SK-N-MC (cell line): ENCODE measurements around the gene NPLOC4.
"Not testable (repeated sequence)": the region's sequence is repeated elsewhere in the genome, so short reads cannot be mapped to it uniquely, and the experiment has no call there.

Source experiments
- DNase-seq: peaks from one replicate; pipeline ENCODE4 v3.0.0-alpha.2; 2011; ENCODE audit warnings: low read depth, low spot score
- H3K27ac ChIP-seq: fragments of 200-600 bp; sonication (generic); 2 replicates; pipeline ENCODE4 v1.5.1; 2016; ENCODE audit warnings: mixed run types
- H3K36me3 ChIP-seq: fragments of 200-600 bp; sonication (generic); 2 replicates; pipeline ENCODE4 v1.6.1; 2017; ENCODE audit warnings: antibody characterized with exemption, low read length, mixed read lengths; ENCODE audit not compliant: insufficient read depth
- H3K4me3 ChIP-seq: fragments of 200-600 bp; sonication (generic); 2 replicates; pipeline ENCODE4 v1.5.1; 2016
- H3K9ac ChIP-seq: fragments of 200-600 bp; sonication (generic); 2 replicates; pipeline ENCODE4 v1.8.0; 2017; ENCODE audit warnings: mixed run types, mixed read lengths; ENCODE audit not compliant: insufficient read length
- H3K9me3 ChIP-seq: fragments of 200-600 bp; sonication (generic); 2 replicates; pipeline ENCODE4 v1.6.1; 2017; ENCODE audit warnings: low read depth, mild to moderate bottlenecking, antibody characterized with exemption, low read length, moderate library complexity, mixed read lengths
- EZH2 ChIP-seq: fragments of 200-600 bp; sonication (generic); IDR thresholded peaks from one replicate; pipeline ENCODE4 v1.6.1; 2017; ENCODE audit warnings: antibody characterized with exemption
- FOXP2 ChIP-seq: optimal IDR thresholded peaks from 2 replicates; pipeline ENCODE3; 2011; ENCODE audit warnings: mild to moderate bottlenecking, moderate library complexity; ENCODE audit not compliant: insufficient read depth; ENCODE audit errors: extremely low read length, control extremely low read depth
- POLR2AphosphoS5 ChIP-seq: IDR thresholded peaks from 2 replicates; pipeline ENCODE4 v1.6.1; 2012; ENCODE audit warnings: mild to moderate bottlenecking, low read depth, low read length, borderline replicate concordance

The NPLOC4 gene

GRCh38 chr17:81589612-81590011 is 47.3 kb downstream of the NPLOC4 start:
- no peak for DNase-seq
- TF ChIP-seq FOXP2 = no peak
- no peak for TF ChIP-seq POLR2AphosphoS5
- no peak for TF ChIP-seq EZH2
- Histone ChIP-seq H3K36me3 (peaks cover 82% of the 10 kb centered on the region), H3K9me3 (no peaks in the 10 kb centered on the region), H3K4me3 (no peak overlapping the region), H3K9ac (no peak overlapping the region), H3K27ac (no peak overlapping the region)

GRCh38 chr17:81586096-81586495 is 50.8 kb downstream of the NPLOC4 start:
- TF ChIP-seq FOXP2 (no peak), EZH2 (no peak), POLR2AphosphoS5 (no peak)
- Histone ChIP-seq H3K9me3 (no peaks in the 10 kb centered on the region), H3K9ac (no peak overlapping the region), H3K27ac (no peak overlapping the region), H3K4me3 (no peak overlapping the region), H3K36me3 (peaks cover 88% of the 10 kb centered on the region)
- DNase-seq = no peak

GRCh38 chr17:81584771-81585170 is 52.1 kb downstream of the NPLOC4 start:
- peaks cover 77% of the 10 kb centered on the region for H3K36me3 ChIP-seq
- not testable (repeated sequence) for H3K27ac ChIP-seq, H3K4me3 ChIP-seq, DNase-seq, H3K9me3 ChIP-seq, H3K9ac ChIP-seq

GRCh38 chr17:81583589-81584342 is 53.1 kb downstream of the NPLOC4 start:
- TF ChIP-seq POLR2AphosphoS5 = no peak
- no peak overlapping the region for H3K9ac ChIP-seq
- H3K36me3 ChIP-seq = peaks cover 72% of the 10 kb centered on the region
- no peak for DNase-seq
- H3K27ac ChIP-seq = peak overlapping the region; percentile 54; the same call in 1 of the 2 replicates
- no peak overlapping the region for H3K4me3 ChIP-seq
- no peaks in the 10 kb centered on the region for H3K9me3 ChIP-seq

GRCh38 chr17:81582749-81583148 is 54.2 kb downstream of the NPLOC4 start:
- TF ChIP-seq POLR2AphosphoS5 = no peak
- no peak for TF ChIP-seq FOXP2
- no peak for TF ChIP-seq EZH2
- Histone ChIP-seq H3K9ac (no peak overlapping the region), H3K36me3 (peaks cover 67% of the 10 kb centered on the region), H3K4me3 (no peak overlapping the region), H3K27ac (no peak overlapping the region), H3K9me3 (no peaks in the 10 kb centered on the region)
- DNase-seq = no peak

GRCh38 chr17:81582341-81582740 is 54.6 kb downstream of the NPLOC4 start:
- Histone ChIP-seq H3K4me3 (no peak overlapping the region), H3K9ac (no peak overlapping the region), H3K36me3 (peaks cover 66% of the 10 kb centered on the region), H3K9me3 (no peaks in the 10 kb centered on the region), H3K27ac (no peak overlapping the region)
- TF ChIP-seq FOXP2 (no peak), EZH2 (no peak), POLR2AphosphoS5 (no peak)
- no peak for DNase-seq

- TF ChIP-seq POLR2AphosphoS5 = no peak
- no peak for TF ChIP-seq EZH2
- TF ChIP-seq FOXP2 = no peak
- no peak overlapping the region for H3K27ac ChIP-seq
- no peak overlapping the region for H3K4me3 ChIP-seq
- no peak for DNase-seq
- peaks cover 65% of the 10 kb centered on the region for H3K36me3 ChIP-seq
- H3K9ac ChIP-seq = no peak overlapping the region
- no peaks in the 10 kb centered on the region for H3K9me3 ChIP-seq
These were observed 55.2 kb downstream of the NPLOC4 start for GRCh38 chr17:81581758-81582157.

GRCh38 chr17:81580481-81580880 is 56.4 kb downstream of the NPLOC4 start:
- no peak overlapping the region for H3K9ac ChIP-seq
- TF ChIP-seq EZH2 (no peak), POLR2AphosphoS5 (no peak), FOXP2 (no peak)
- no peak for DNase-seq
- H3K4me3 ChIP-seq = no peak overlapping the region
- H3K27ac ChIP-seq = no peak overlapping the region
- H3K36me3 ChIP-seq = peaks cover 64% of the 10 kb centered on the region
- H3K9me3 ChIP-seq = no peaks in the 10 kb centered on the region

GRCh38 chr17:81579821-81580321 is 57.0 kb downstream of the NPLOC4 start:
- Histone ChIP-seq H3K9ac (no peak overlapping the region), H3K36me3 (peaks cover 62% of the 10 kb centered on the region), H3K27ac (no peak overlapping the region), H3K9me3 (no peaks in the 10 kb centered on the region), H3K4me3 (no peak overlapping the region)
- no peak for DNase-seq
- TF ChIP-seq POLR2AphosphoS5 (no peak), FOXP2 (no peak), EZH2 (no peak)
